ENCODE measurements around the gene HEBP2. TPM values are rescaled to one million over a fixed set of nuclear protein-coding genes. Genes with fewer than 3 reads are reported as not detected.

Gene HEBP2
- total RNA-seq, 1 donor from 2014 or later: 11.9 TPM

- Histone ChIP-seq H2AFZ (replicated peaks) (no peak overlapping the region), H3K4me3 (no peak overlapping the region), H3K79me2 (ENCODE audit: low read depth) (peaks cover 2% of the 10 kb centered on the region), H3K4me1 (peaks cover 4% of the 10 kb centered on the region), H3K36me3 (no peaks in the 10 kb centered on the region), H4K20me1 (ENCODE audit: low read depth) (no peaks in the 10 kb centered on the region), H3F3A (ENCODE audit: low read depth) (peaks cover 8% of the 10 kb centered on the region), H3K4me2 (no peak overlapping the region), H3K9ac (no peak overlapping the region), H3K9me3 (ENCODE audit: low read depth) (no peaks in the 10 kb centered on the region), H3K27me3 (no peaks in the 10 kb centered on the region), H3K27ac (no peak overlapping the region)
- no peak for TF ChIP-seq EZH2phosphoT487 (IDR thresholded peaks at IDR 0.05)
- TF ChIP-seq EZH2 (IDR thresholded peaks at IDR 0.05): no peak
- no peak for TF ChIP-seq CTCF (IDR thresholded peaks at IDR 0.05)
- Mint-ChIP-seq H3K9me3 (no peaks in the 10 kb centered on the region), H3K4me1 (peaks cover 6% of the 10 kb centered on the region), H3K27ac (no peak overlapping the region), H3K4me3 (no peak overlapping the region), H3K36me3 (peaks cover 41% of the 10 kb centered on the region), H3K27me3 (ENCODE audit: insufficient read depth, low read depth) (no peaks in the 10 kb centered on the region)
- no peak for DNase-seq (ENCODE audit: low spot score)
Observed at GRCh38 chr6:138410048-138410735, 6.2 kb downstream of the HEBP2 start.

- Histone ChIP-seq H3K4me1 (peaks cover 4% of the 10 kb centered on the region), H3K79me2 (ENCODE audit: low read depth) (no peaks in the 10 kb centered on the region), H3K4me2 (no peak overlapping the region), H4K20me1 (ENCODE audit: low read depth) (no peaks in the 10 kb centered on the region), H3K36me3 (no peaks in the 10 kb centered on the region), H3K4me3 (no peak overlapping the region), H2AFZ (replicated peaks) (no peak overlapping the region), H3K9ac (no peak overlapping the region), H3K27ac (no peak overlapping the region), H3K9me3 (ENCODE audit: low read depth) (no peaks in the 10 kb centered on the region), H3K27me3 (no peaks in the 10 kb centered on the region), H3F3A (ENCODE audit: low read depth) (peaks cover 8% of the 10 kb centered on the region)
- H3K4me3 Mint-ChIP-seq: no peak overlapping the region
- H3K27me3 Mint-ChIP-seq (ENCODE audit: insufficient read depth, low read depth): no peaks in the 10 kb centered on the region
- H3K9me3 Mint-ChIP-seq: no peaks in the 10 kb centered on the region
- peaks cover 39% of the 10 kb centered on the region for H3K36me3 Mint-ChIP-seq
- no peak for DNase-seq (ENCODE audit: low spot score)
- H3K4me1 Mint-ChIP-seq: peaks cover 5% of the 10 kb centered on the region
- TF ChIP-seq CTCF (IDR thresholded peaks at IDR 0.05) (no peak), EZH2 (IDR thresholded peaks at IDR 0.05) (no peak), EZH2phosphoT487 (IDR thresholded peaks at IDR 0.05) (no peak)
- no peak overlapping the region for H3K27ac Mint-ChIP-seq
Observed at GRCh38 chr6:138410972-138411880, 7.2 kb downstream of the HEBP2 start.

GRCh38 chr6:138415125-138415524, 11.1 kb downstream of the HEBP2 start:
- Histone ChIP-seq H3K4me3 (no peak overlapping the region), H3K9me3 (ENCODE audit: low read depth) (no peaks in the 10 kb centered on the region), H3K27ac (no peak overlapping the region), H2AFZ (replicated peaks) (no peak overlapping the region), H3F3A (ENCODE audit: low read depth) (peaks cover 8% of the 10 kb centered on the region), H3K36me3 (no peaks in the 10 kb centered on the region), H3K27me3 (no peaks in the 10 kb centered on the region), H4K20me1 (ENCODE audit: low read depth) (no peaks in the 10 kb centered on the region), H3K4me1 (peaks cover 4% of the 10 kb centered on the region), H3K9ac (no peak overlapping the region), H3K79me2 (ENCODE audit: low read depth) (no peaks in the 10 kb centered on the region), H3K4me2 (no peak overlapping the region)
- Mint-ChIP-seq H3K27ac (no peak overlapping the region), H3K4me1 (peaks cover 5% of the 10 kb centered on the region), H3K9me3 (peaks cover 5% of the 10 kb centered on the region), H3K36me3 (peaks cover 40% of the 10 kb centered on the region), H3K4me3 (no peak overlapping the region), H3K27me3 (ENCODE audit: insufficient read depth, low read depth) (no peaks in the 10 kb centered on the region)
- DNase-seq (ENCODE audit: low spot score): no peak
- TF ChIP-seq EZH2phosphoT487 (IDR thresholded peaks at IDR 0.05): no peak
